Renal cortical epithelial cell (primary cell): ENCODE data around the gene MAMLD1. TPM values are rescaled to one million over a fixed set of nuclear protein-coding genes. Genes with fewer than 3 reads are reported as not detected.

ENCODE experiments used
- DNase-seq: peaks from one replicate; pipeline ENCODE4 v3.0.0-alpha.2; 2011; ENCODE audit warnings: low read depth
- total RNA-seq: library from RNA; depleted of rRNA; stranded (reverse); fragments of >200 nt; gene quantifications from 2 replicates; pipeline ENCODE4 v1.2.3, GENCODE V29; 2014

Gene MAMLD1
- total RNA-seq, 1 donor from 2014 or later, result 0.40 TPM

DNA sequence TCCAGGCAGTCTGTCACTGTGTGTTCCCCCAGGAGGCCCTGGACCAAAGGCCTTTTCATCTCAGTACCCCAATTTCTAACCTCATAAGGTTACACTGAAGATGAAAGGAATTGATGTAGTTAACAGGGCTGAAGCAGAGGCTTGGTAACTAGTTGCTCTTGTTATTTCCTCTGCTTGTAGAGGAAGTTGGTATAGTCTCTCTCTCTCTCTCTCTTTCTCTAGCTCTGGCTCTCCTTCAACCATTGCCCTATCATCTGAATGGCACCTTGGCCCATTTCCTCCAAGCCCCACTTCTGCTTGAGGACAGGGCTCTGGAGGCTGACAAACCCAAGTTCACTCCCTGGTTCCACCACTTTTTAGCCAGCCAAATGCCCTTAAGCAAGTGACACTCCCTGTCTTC, 96.1 kb downstream of the MAMLD1 start:
- DNase-seq, result no peak

- DNase-seq, result no peak
Measured at GRCh38 chrX:150460063-150460462, 96.9 kb downstream of the MAMLD1 start.

DNA sequence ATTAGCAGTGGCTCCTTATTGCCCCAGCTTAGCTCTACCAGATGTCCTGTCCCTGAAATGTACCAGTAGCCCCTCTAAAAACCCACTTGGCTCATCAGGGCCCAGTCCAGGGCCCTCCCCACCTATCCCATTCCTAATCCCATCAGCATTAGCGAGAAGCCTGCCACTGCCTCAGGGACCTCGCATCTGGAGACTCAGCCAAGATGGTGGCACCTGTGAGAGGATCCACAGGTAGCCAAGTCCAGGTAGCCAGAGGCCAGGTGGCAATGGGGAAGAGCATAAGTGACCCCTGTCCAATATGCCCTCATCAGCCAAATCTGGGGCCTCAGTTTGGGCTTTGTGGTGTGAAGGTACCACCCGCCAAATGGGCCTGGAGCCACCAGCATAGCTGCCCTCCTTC, 97.7 kb downstream of the MAMLD1 start:
- DNase-seq, result no peak

DNA sequence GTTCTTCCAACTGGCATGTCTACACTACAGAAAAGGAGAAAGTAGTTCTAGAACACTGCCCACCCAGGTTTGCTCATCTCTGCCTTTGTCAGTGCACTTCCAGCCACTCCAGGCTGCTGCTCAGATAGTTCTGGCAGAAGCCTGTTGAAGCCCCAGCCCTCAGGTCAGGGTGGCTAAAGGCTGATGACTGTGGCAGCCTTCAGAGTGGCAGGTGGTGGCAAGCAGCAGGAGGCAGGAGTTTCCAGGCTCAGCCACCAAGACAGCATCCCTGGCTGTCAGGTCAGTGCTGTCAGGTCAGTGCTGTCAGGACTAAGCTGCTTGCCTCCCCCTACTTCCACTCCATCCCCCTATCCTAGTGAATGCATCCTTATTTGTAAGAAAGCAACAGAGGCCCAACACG, 100.4 kb downstream of the MAMLD1 start:
- no peak for DNase-seq

GRCh38 chrX:150464001-150464400, 100.9 kb downstream of the MAMLD1 start:
- DNase-seq, result no peak

GRCh38 chrX:150465326-150465725, 102.2 kb downstream of the MAMLD1 start:
- no peak for DNase-seq

DNA sequence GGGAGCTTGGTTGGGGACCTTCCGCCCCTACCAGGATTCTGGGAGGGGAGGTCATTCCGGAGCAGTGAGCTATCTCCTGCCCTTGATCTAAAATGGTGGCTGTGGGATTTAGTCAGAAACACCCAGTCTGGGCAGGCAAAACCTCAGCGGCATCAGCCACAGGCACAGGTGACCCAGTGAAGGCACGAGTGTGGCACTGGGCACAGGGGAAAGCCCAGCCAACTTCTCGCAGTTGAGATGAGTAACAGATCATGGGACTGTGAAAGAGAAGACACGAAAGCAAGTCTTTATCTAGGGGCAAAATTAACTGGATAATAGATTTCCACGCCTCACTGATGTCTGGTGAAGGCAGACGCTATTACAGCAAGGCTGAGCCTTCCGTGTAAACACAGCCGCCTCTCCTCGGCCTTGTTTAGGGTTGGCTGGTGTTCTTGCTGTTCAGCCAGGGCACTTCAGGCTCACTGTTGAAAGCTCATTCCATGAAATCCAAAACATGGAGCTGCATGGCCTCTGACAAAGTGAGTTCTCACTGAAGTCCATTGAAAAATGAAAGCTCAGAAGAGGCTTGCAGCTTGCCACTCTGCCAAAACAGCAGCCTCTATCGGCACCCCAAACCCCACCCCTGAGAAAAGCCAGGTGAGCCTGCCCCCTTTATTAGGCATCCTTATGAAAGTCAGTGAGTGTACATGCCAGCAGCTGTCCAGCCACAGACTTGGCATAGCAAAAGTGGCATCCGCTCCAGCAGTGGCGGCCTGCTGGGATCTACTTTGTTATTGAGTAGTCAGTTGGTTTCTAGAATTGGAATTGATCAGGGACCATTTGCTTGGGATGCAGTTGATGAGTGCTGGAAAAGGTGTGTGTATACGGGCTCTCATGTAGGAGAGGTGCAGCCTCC, 103.0 kb downstream of the MAMLD1 start:
- DNase-seq, result peak; percentile 6

GRCh38 chrX:150472306-150472705, 109.2 kb downstream of the MAMLD1 start:
- DNase-seq, result no peak

- no peak for DNase-seq
Measured at GRCh38 chrX:150473371-150473770, 110.3 kb downstream of the MAMLD1 start.

DNA sequence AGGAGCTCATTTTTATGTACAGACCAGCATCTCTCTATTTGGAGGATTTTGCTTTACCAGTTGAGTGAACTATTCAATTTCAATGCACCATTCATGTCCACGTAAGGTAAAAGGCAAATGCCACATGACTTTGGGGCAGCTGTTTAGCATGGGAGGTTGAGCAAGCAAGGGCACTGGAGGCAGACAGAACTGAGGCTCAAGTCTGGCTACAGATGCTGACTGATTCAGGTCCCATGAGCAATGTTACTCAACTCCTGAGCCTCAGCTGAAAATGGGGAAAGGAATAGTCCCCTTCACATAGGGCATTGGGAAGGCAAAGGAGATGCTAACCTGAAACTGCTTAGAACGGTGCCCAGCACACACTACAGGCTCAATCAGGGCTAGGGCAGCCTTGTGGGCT, 112.3 kb downstream of the MAMLD1 start:
- no peak for DNase-seq

GRCh38 chrX:150476164-150476699, 113.1 kb downstream of the MAMLD1 start:
- DNase-seq, result no peak

- DNase-seq, result no peak
Measured at GRCh38 chrX:150477371-150477770, 114.3 kb downstream of the MAMLD1 start.

GRCh38 chrX:150478496-150479492, 115.7 kb downstream of the MAMLD1 start:
- DNase-seq, result no peak

GRCh38 chrX:150482537-150483206, 119.6 kb downstream of the MAMLD1 start:
- peak; percentile 87 for DNase-seq

DNA sequence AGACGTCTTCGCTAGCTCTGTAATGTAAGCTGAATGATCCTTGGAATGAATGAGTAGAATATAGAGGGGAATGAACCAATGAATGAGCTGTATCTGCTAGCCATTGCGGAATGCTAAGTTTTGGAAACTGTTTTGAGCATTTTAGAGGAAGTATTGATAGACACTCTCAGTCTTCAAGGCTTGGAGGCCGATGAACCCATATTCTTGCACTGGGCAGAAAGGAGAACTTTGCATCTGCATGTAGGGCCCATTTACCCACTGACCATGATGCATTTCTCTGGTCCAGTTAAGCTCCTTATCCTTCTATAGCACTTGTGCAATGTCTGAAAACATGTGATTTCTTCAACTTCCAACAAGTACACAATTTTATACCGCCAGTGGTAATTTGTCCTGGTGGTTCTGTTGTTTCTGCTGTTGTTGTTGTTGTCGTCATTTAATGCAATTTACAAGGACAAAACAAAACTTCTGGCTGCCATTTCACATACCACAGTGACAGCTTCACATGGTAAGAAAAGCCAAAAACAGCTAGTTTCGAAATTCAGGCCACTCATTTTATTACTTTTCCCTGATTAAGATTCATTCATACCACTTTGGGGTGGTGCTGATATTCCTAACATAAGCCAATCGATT, 120.4 kb downstream of the MAMLD1 start:
- no peak for DNase-seq

GRCh38 chrX:150486011-150486410, 122.9 kb downstream of the MAMLD1 start:
- DNase-seq, result peak; percentile 31

DNA sequence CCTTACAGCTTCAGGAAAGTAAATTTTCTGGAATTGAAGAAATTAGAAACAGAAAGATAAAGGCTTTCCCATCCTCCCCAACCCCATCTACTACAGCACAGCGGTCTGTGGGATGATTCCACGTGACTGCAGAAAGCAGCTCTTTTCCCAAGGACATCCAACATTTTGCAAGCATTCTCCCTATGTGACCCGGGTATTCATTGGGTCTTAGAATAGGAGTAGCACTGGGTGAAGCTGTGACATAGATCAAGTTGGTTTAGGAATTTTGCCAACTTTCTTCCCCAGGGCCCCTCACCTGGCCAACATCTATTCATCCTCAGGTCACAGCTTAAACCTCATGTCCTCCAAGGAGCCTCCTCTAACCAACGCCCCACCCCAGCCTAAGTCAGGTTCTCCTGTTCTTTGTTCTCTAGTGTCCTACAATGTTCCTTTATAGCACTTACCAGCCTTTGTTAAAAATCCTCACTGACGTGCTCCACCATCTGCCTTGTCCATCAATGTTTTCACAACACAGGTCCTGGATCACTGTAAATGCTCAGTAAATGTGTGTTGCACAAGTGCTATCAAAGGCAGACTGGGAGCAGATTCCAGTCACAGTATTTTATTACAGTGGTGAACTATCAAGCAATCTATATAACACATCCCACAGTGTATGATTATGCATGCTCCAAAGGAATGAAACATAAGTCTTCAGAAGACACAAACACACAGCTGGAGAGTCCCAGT, 124.4 kb downstream of the MAMLD1 start:
- DNase-seq, result no peak

GRCh38 chrX:150489359-150490015, 126.4 kb downstream of the MAMLD1 start:
- peak; percentile 68 for DNase-seq

DNA sequence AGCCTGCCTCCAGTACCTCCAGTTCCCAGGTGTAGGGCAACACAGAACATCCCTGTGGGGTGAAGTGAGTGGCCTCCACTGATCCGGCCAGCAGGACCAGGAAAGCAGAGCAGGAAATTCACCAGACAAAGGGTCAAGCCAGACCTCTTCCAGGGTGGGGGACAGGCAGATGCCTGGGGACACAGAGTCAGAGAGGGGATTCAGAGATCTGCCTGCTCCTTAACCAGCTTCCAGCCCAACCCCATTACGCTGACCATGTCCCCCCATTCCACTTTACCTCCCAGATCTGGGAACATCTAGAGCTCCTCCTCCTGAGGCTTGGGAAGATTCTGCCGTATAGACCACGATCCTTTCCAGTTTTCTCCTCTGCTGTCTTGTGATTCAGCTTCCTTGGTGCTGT, 132.4 kb downstream of the MAMLD1 start:
- no peak for DNase-seq

DNA sequence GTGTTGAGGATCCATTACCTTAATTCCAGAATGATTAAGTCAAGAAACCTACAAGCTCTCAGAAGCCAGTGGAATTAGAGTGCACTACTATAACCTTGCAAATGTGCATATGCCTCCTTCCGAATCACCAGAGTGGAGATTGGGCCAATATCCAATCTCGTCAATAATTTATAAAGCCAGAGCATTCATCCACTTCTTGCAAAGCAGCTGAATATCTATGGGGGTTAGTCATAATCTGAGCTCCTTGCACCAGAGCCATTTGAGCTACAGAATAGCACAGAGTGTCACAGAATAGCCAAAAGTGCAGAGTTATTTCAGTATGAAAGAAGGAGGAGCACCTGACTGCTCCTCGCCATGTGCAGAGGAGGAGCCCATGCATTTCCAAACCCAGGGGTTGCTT, 136.1 kb downstream of the MAMLD1 start:
- peak; percentile 87 for DNase-seq
